ENCODE data around the gene SPINT3. TPM values are rescaled to one million over a fixed set of nuclear protein-coding genes. Genes with fewer than 3 reads are reported as not detected.
A peak's percentile ranks its signal among the peaks of the same experiment; 100 is the strongest.

Gene SPINT3
- total and polyA plus RNA-seq, 2 experiments from 2014 or later, result not detected

GRCh38 chr20:45545351-45545750, 29.9 kb upstream of the SPINT3 start:
- H3K9me2 ChIP-seq (ENCODE audit: insufficient read depth), result no peaks in the 10 kb centered on the region
- in situ Hi-C loops (cut with MboI), result no loop called here
- no peak overlapping the region for H3K4me3 ChIP-seq
- no peaks in the 10 kb centered on the region for H3K79me2 ChIP-seq (ENCODE audit: insufficient read depth)
- no peaks in the 10 kb centered on the region for H4K20me1 ChIP-seq (ENCODE audit: insufficient read depth)
- WGBS, 2 experiments (ENCODE audit: low coverage in 1 of 2, low lambda C conversion rate in 2 of 2, missing lambda C conversion rate in 2 of 2), result 56 to 58% methylated on average over 3 of the region's 3 CpGs
- no peak for DNase-seq
- H3K4me2 ChIP-seq (ENCODE audit: unreplicated experiment), result no peak overlapping the region
- peaks cover 27% of the 10 kb centered on the region for H3K27me3 ChIP-seq (replicated peaks; ENCODE audit: insufficient read depth)
- H3K36me3 ChIP-seq (ENCODE audit: low read depth), result no peaks in the 10 kb centered on the region
- H3F3A ChIP-seq (ENCODE audit: insufficient read depth), result no peaks in the 10 kb centered on the region
- TF ChIP-seq EZH2phosphoT487 (IDR thresholded peaks at IDR 0.05; ENCODE audit: insufficient read depth, low read depth) (no peak), EZH2 (IDR thresholded peaks at IDR 0.05; ENCODE audit: insufficient read depth, poor library complexity, severe bottlenecking) (no peak)
- H3K4me1 ChIP-seq (ENCODE audit: insufficient read depth), result no peaks in the 10 kb centered on the region
- no peaks in the 10 kb centered on the region for H3K9me3 ChIP-seq (ENCODE audit: low read depth)
- H3K27ac ChIP-seq, result no peak overlapping the region
- no peak overlapping the region for H3K9ac ChIP-seq
- H2AFZ ChIP-seq, result no peak overlapping the region

GRCh38 chr20:45539382-45539781, 24.0 kb upstream of the SPINT3 start, which contains the start of gene WFDC6:
Gene WFDC6 (minus strand): TSS chr20:45539482. CDS start chr20:45539407, 75 bp downstream.
- H3K4me3 ChIP-seq, result no peak within 1 kb of the TSS
- H3F3A ChIP-seq (ENCODE audit: insufficient read depth), result no peaks in the 10 kb centered on the region
- no peak within 1 kb of the TSS for H3K4me2 ChIP-seq (ENCODE audit: unreplicated experiment)
- no peaks in the 10 kb centered on the region for H3K79me2 ChIP-seq (ENCODE audit: insufficient read depth)
- TF ChIP-seq EZH2 (IDR thresholded peaks at IDR 0.05; ENCODE audit: insufficient read depth, poor library complexity, severe bottlenecking), result no peak
- TF ChIP-seq EZH2phosphoT487 (IDR thresholded peaks at IDR 0.05; ENCODE audit: insufficient read depth, low read depth), result no peak
- DNase-seq, result no peak
- no peaks in the 10 kb centered on the region for H3K36me3 ChIP-seq (ENCODE audit: low read depth)
- H3K27me3 ChIP-seq (replicated peaks; ENCODE audit: insufficient read depth), result peaks cover 56% of the 10 kb centered on the region
- H3K9me3 ChIP-seq (ENCODE audit: low read depth), result no peaks in the 10 kb centered on the region
- H3K9me2 ChIP-seq (ENCODE audit: insufficient read depth), result no peaks in the 10 kb centered on the region
- no peaks in the 10 kb centered on the region for H3K4me1 ChIP-seq (ENCODE audit: insufficient read depth)
- H3K9ac ChIP-seq, result no peak within 1 kb of the TSS
- 19 to 56% methylated on average over 2 of the region's 2 CpGs for WGBS, 2 experiments (ENCODE audit: low coverage in 1 of 2, low lambda C conversion rate in 2 of 2, missing lambda C conversion rate in 2 of 2)
- no peak within 1 kb of the TSS for H2AFZ ChIP-seq
- H3K27ac ChIP-seq, result no peak within 1 kb of the TSS
- in situ Hi-C loops (cut with MboI), result no loop called here
- H4K20me1 ChIP-seq (ENCODE audit: insufficient read depth), result no peaks in the 10 kb centered on the region

GRCh38 chr20:45538209-45538799, 22.9 kb upstream of the SPINT3 start:
- H3K36me3 ChIP-seq (ENCODE audit: low read depth), result no peaks in the 10 kb centered on the region
- in situ Hi-C loops (cut with MboI), result no loop called here
- WGBS, 2 experiments (ENCODE audit: low coverage in 1 of 2, low lambda C conversion rate in 2 of 2, missing lambda C conversion rate in 2 of 2), result 29 to 38% methylated on average over 7 of the region's 7 CpGs
- H3F3A ChIP-seq (ENCODE audit: insufficient read depth), result no peaks in the 10 kb centered on the region
- no peak overlapping the region for H3K4me2 ChIP-seq (ENCODE audit: unreplicated experiment)
- DNase-seq, result peak; percentile 8
- peaks cover 48% of the 10 kb centered on the region for H3K27me3 ChIP-seq (replicated peaks; ENCODE audit: insufficient read depth)
- no peak overlapping the region for H3K27ac ChIP-seq
- H3K4me3 ChIP-seq, result no peak overlapping the region
- H3K9ac ChIP-seq, result no peak overlapping the region
- H3K4me1 ChIP-seq (ENCODE audit: insufficient read depth), result no peaks in the 10 kb centered on the region
- H4K20me1 ChIP-seq (ENCODE audit: insufficient read depth), result no peaks in the 10 kb centered on the region
- TF ChIP-seq EZH2 (IDR thresholded peaks at IDR 0.05; ENCODE audit: insufficient read depth, poor library complexity, severe bottlenecking) (no peak), EZH2phosphoT487 (IDR thresholded peaks at IDR 0.05; ENCODE audit: insufficient read depth, low read depth) (no peak)
- no peaks in the 10 kb centered on the region for H3K9me3 ChIP-seq (ENCODE audit: low read depth)
- H3K9me2 ChIP-seq (ENCODE audit: insufficient read depth), result no peaks in the 10 kb centered on the region
- no peaks in the 10 kb centered on the region for H3K79me2 ChIP-seq (ENCODE audit: insufficient read depth)
- no peak overlapping the region for H2AFZ ChIP-seq

- 47 to 50% methylated on average over 4 of the region's 4 CpGs for WGBS, 2 experiments (ENCODE audit: low coverage in 1 of 2, low lambda C conversion rate in 2 of 2, missing lambda C conversion rate in 2 of 2)
- in situ Hi-C loops (cut with MboI), result no loop called here
- no peak overlapping the region for H3K4me2 ChIP-seq (ENCODE audit: unreplicated experiment)
These were observed 11.9 kb upstream of the SPINT3 start for GRCh38 chr20:45527294-45527693.

More at GRCh38 chr20:45527294-45527693, 11.9 kb upstream of the SPINT3 start:
- H3K9ac ChIP-seq, result no peak overlapping the region
- no peaks in the 10 kb centered on the region for H4K20me1 ChIP-seq (ENCODE audit: insufficient read depth)
- no peaks in the 10 kb centered on the region for H3K4me1 ChIP-seq (ENCODE audit: insufficient read depth)
- no peak overlapping the region for H3K27ac ChIP-seq
- no peaks in the 10 kb centered on the region for H3F3A ChIP-seq (ENCODE audit: insufficient read depth)
- H3K9me2 ChIP-seq (ENCODE audit: insufficient read depth), result no peaks in the 10 kb centered on the region
- no peaks in the 10 kb centered on the region for H3K79me2 ChIP-seq (ENCODE audit: insufficient read depth)
- TF ChIP-seq EZH2phosphoT487 (IDR thresholded peaks at IDR 0.05; ENCODE audit: insufficient read depth, low read depth) (no peak), EZH2 (IDR thresholded peaks at IDR 0.05; ENCODE audit: insufficient read depth, poor library complexity, severe bottlenecking) (no peak)
- no peak overlapping the region for H2AFZ ChIP-seq
- no peaks in the 10 kb centered on the region for H3K9me3 ChIP-seq (ENCODE audit: low read depth)
- H3K27me3 ChIP-seq (replicated peaks; ENCODE audit: insufficient read depth), result peaks cover 5% of the 10 kb centered on the region; the same call in 1 of the 2 replicates
- no peak for DNase-seq
- no peaks in the 10 kb centered on the region for H3K36me3 ChIP-seq (ENCODE audit: low read depth)
- H3K4me3 ChIP-seq, result no peak overlapping the region

All from GM23248 (cell line).